ENCODE results near the gene EPB41L4B. TPM values are rescaled to one million over a fixed set of nuclear protein-coding genes. Genes with fewer than 3 reads are reported as not detected.

The EPB41L4B gene
- total RNA-seq, 1 donor from 2014 or later, result 19.3 TPM

- Mint-ChIP-seq H3K27ac (ENCODE audit: unreplicated experiment) (no peak overlapping the region), H3K36me3 (ENCODE audit: unreplicated experiment) (peaks cover 24% of the 10 kb centered on the region), H3K4me1 (ENCODE audit: unreplicated experiment) (peaks cover 39% of the 10 kb centered on the region), H3K27me3 (ENCODE audit: unreplicated experiment) (no peaks in the 10 kb centered on the region), H3K4me3 (ENCODE audit: unreplicated experiment) (no peak overlapping the region), H3K9me3 (ENCODE audit: unreplicated experiment) (peaks cover 6% of the 10 kb centered on the region)
- no peak for DNase-seq (ENCODE audit: extremely low spot score, unreplicated experiment)
- no peak for TF ChIP-seq CTCF (IDR thresholded peaks at IDR 0.05)
These were observed 81.6 kb downstream of the EPB41L4B start for GRCh38 chr9:109239240-109239639.

- TF ChIP-seq CTCF (IDR thresholded peaks at IDR 0.05), result no peak
- H3K9me3 Mint-ChIP-seq (ENCODE audit: unreplicated experiment), result peaks cover 6% of the 10 kb centered on the region
- H3K4me1 Mint-ChIP-seq (ENCODE audit: unreplicated experiment), result peaks cover 40% of the 10 kb centered on the region
- no peak for DNase-seq (ENCODE audit: extremely low spot score, unreplicated experiment)
- no peaks in the 10 kb centered on the region for H3K27me3 Mint-ChIP-seq (ENCODE audit: unreplicated experiment)
- H3K4me3 Mint-ChIP-seq (ENCODE audit: unreplicated experiment), result no peak overlapping the region
- peak overlapping the region; percentile 13 for H3K27ac Mint-ChIP-seq (ENCODE audit: unreplicated experiment)
- peaks cover 24% of the 10 kb centered on the region for H3K36me3 Mint-ChIP-seq (ENCODE audit: unreplicated experiment)
These were observed 82.2 kb downstream of the EPB41L4B start for GRCh38 chr9:109238655-109239054.

DNA sequence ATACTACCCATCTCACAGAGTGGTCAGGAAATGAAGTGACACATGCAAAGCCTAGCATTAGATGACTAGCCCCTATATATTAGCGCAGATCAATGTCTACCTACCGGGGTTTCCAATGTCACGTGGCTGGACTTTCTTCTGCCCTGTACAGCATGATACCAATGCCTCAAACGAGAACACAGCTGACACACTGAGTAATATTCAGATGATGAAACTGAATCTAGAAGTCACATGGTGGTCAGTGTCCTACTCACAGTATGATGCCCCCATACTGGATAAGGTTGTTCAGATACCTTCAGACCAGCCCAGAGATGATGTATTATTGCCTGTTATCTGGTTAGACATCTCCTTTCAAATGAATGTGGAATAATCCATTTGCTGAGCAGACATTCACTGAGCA, 82.7 kb downstream of the EPB41L4B start:
- Mint-ChIP-seq H3K27ac (ENCODE audit: unreplicated experiment) (peak overlapping the region; percentile 13), H3K27me3 (ENCODE audit: unreplicated experiment) (no peaks in the 10 kb centered on the region), H3K9me3 (ENCODE audit: unreplicated experiment) (peaks cover 6% of the 10 kb centered on the region), H3K4me3 (ENCODE audit: unreplicated experiment) (no peak overlapping the region), H3K36me3 (ENCODE audit: unreplicated experiment) (peaks cover 21% of the 10 kb centered on the region), H3K4me1 (ENCODE audit: unreplicated experiment) (peaks cover 41% of the 10 kb centered on the region)
- DNase-seq (ENCODE audit: extremely low spot score, unreplicated experiment), result no peak
- no peak for TF ChIP-seq CTCF (IDR thresholded peaks at IDR 0.05)

DNA sequence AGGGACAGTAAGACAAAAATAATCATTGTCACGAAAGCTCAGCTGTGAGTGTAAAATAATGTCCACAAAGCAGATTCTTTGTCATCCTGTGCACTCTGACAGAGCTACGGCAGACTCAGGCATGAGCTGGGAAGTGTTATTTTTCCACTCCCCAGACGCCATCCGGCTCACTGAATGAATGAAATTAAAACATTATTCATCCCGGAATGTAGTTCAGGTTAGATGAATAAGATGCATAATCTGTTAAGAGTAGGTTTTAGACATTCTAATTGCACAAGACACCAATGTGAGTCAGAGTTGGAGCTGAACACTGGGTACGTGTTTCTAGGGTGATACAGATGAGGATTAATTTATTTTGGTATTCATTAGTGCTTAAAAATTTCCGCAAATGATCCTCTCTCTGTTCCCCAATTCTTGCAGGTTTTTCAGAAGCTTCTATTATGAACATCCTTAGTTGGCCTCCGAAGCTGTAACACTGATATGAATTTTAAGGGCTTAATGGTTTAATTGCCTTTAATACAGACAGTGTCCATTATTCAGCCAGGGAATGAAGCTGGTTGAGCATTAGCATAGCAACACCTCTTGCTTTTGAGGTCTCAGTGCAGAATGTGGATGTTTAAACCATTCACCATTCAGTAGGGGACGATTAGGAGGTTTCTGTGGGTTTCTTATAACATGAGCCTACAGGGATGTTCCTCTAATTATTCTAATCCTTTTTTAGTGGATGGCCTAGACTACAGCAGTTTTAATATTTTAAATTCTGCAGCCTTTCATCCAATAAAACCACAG, 88.2 kb downstream of the EPB41L4B start:
- Mint-ChIP-seq H3K4me1 (ENCODE audit: unreplicated experiment) (peaks cover 33% of the 10 kb centered on the region), H3K27ac (ENCODE audit: unreplicated experiment) (peak overlapping the region; percentile 91), H3K36me3 (ENCODE audit: unreplicated experiment) (peaks cover 4% of the 10 kb centered on the region), H3K9me3 (ENCODE audit: unreplicated experiment) (no peaks in the 10 kb centered on the region), H3K27me3 (ENCODE audit: unreplicated experiment) (no peaks in the 10 kb centered on the region), H3K4me3 (ENCODE audit: unreplicated experiment) (no peak overlapping the region)
- TF ChIP-seq CTCF (IDR thresholded peaks at IDR 0.05), result no peak
- DNase-seq (ENCODE audit: extremely low spot score, unreplicated experiment), result no peak

GRCh38 chr9:109231593-109231992, 89.3 kb downstream of the EPB41L4B start:
- peaks cover 30% of the 10 kb centered on the region for H3K4me1 Mint-ChIP-seq (ENCODE audit: unreplicated experiment)
- no peaks in the 10 kb centered on the region for H3K36me3 Mint-ChIP-seq (ENCODE audit: unreplicated experiment)
- H3K27ac Mint-ChIP-seq (ENCODE audit: unreplicated experiment), result peak overlapping the region; percentile 91
- no peak for DNase-seq (ENCODE audit: extremely low spot score, unreplicated experiment)
- no peaks in the 10 kb centered on the region for H3K9me3 Mint-ChIP-seq (ENCODE audit: unreplicated experiment)
- no peak for TF ChIP-seq CTCF (IDR thresholded peaks at IDR 0.05)
- H3K4me3 Mint-ChIP-seq (ENCODE audit: unreplicated experiment), result no peak overlapping the region
- no peaks in the 10 kb centered on the region for H3K27me3 Mint-ChIP-seq (ENCODE audit: unreplicated experiment)
